Measurements from ENCODE around the gene THRB.

THRB gene

GRCh38 chr3:24514119-24514518, 19.5 kb upstream of the THRB start (continued):
- TF ChIP-seq, protein P1, sequence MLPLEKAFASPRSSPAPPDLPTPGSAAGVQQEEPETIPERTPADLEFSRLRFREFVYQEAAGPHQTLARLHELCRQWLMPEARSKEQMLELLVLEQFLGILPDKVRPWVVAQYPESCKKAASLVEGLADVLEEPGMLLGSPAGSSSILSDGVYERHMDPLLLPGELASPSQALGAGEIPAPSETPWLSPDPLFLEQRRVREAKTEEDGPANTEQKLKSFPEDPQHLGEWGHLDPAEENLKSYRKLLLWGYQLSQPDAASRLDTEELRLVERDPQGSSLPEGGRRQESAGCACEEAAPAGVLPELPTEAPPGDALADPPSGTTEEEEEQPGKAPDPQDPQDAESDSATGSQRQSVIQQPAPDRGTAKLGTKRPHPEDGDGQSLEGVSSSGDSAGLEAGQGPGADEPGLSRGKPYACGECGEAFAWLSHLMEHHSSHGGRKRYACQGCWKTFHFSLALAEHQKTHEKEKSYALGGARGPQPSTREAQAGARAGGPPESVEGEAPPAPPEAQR (tag by site-specific recombination; IDR thresholded peaks at IDR 0.05), result no peak
- no peak for TF ChIP-seq ZNF514 (tag by site-specific recombination; IDR thresholded peaks at IDR 0.05)
- no peak for TF ChIP-seq ZNF19 (tag by site-specific recombination; IDR thresholded peaks at IDR 0.05; ENCODE audit: low read depth)
- peak; percentile 28; the same call in 1 of the 2 replicates for TF ChIP-seq ZNF335 (tag by site-specific recombination; conservative IDR thresholded peaks at IDR 0.05)
- TF ChIP-seq OVOL3 (tag by site-specific recombination; IDR thresholded peaks at IDR 0.05), result 0 out of 2 replicates have a peak, but pooled peaks have one; percentile 10
- no peak for TF ChIP-seq EGR2 (tag by site-specific recombination; IDR thresholded peaks at IDR 0.05; ENCODE audit: low read depth)
- TF ChIP-seq HIC1 (tag by site-specific recombination; IDR thresholded peaks at IDR 0.05), result 0 out of 2 replicates have a peak, but pooled peaks have one; percentile 29
- TF ChIP-seq ZNF629 (tag by site-specific recombination; IDR thresholded peaks at IDR 0.05), result peak; percentile 55
- no peak for TF ChIP-seq PRDM2 (tag by site-specific recombination; IDR thresholded peaks at IDR 0.05; ENCODE audit: borderline replicate concordance)
- TF ChIP-seq ZNF280C (tag by site-specific recombination; IDR thresholded peaks at IDR 0.05), result no peak
- peak; percentile 88 for TF ChIP-seq ZNF366 (tag by site-specific recombination; conservative IDR thresholded peaks at IDR 0.05)
- TF ChIP-seq GFI1B (tag by site-specific recombination; IDR thresholded peaks at IDR 0.05), result no peak
- TF ChIP-seq KLF16 (tag by site-specific recombination; IDR thresholded peaks at IDR 0.05), result peak; percentile 63; the same call in 1 of the 2 replicates
- peak; percentile 88 for TF ChIP-seq IKZF3 (tag by site-specific recombination; IDR thresholded peaks at IDR 0.05)

DNA sequence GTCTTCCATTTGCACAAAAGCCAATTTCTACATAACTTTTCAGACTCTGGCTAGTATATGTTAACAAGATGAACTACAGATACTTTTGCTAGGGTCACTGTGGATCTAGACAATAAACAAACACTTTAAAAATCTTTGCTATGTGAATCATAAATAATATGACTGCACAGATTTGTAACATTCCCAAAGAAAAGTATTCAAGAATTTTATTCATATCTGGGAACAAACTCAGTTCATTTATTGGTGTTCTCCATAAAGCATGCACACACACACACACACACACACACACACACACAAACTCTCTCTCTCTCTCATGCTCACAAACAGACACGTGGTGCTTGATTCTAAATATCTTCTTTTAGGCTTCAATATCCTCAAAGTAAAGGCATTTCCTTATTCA, 18.8 kb upstream of the THRB start:
- no peaks in the 10 kb centered on the region for H3K9me3 ChIP-seq (ENCODE audit: control insufficient read depth, insufficient read depth, low read depth, low read length)

More for the DNA sequence above, 18.8 kb upstream of the THRB start:
- POLR2A ChIA-PET, result no interaction called here
- TF ChIP-seq ZNF274 (IDR thresholded peaks at IDR 0.05; ENCODE audit: low read length) (no peak), ZNF274 (tag by site-specific recombination; IDR thresholded peaks at IDR 0.05; ENCODE audit: borderline replicate concordance) (no peak), ZNF24 (tag by site-specific recombination; IDR thresholded peaks at IDR 0.05) (no peak), GFI1B (tag by site-specific recombination; IDR thresholded peaks at IDR 0.05) (0 out of 2 replicates have a peak, but pooled peaks have one; percentile 26)
- TF ChIP-seq, protein P2, sequence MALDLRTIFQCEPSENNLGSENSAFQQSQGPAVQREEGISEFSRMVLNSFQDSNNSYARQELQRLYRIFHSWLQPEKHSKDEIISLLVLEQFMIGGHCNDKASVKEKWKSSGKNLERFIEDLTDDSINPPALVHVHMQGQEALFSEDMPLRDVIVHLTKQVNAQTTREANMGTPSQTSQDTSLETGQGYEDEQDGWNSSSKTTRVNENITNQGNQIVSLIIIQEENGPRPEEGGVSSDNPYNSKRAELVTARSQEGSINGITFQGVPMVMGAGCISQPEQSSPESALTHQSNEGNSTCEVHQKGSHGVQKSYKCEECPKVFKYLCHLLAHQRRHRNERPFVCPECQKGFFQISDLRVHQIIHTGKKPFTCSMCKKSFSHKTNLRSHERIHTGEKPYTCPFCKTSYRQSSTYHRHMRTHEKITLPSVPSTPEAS (tag by site-specific recombination; IDR thresholded peaks at IDR 0.05), result peak; percentile 93
- no peak overlapping the region for H3K27ac ChIP-seq (ENCODE audit: extremely low read depth, low read depth, low read length)
- no peaks in the 10 kb centered on the region for H3K4me1 ChIP-seq (ENCODE audit: control insufficient read depth, insufficient read depth, low read length)
- CTCF ChIA-PET, result no interaction called here
- H3K4me3 ChIP-seq (ENCODE audit: low read depth, low read length), result no peak overlapping the region
- H3K36me3 ChIP-seq (ENCODE audit: control insufficient read depth in 2 of 2, insufficient read depth in 1 of 2, low read length in 2 of 2), result no peaks in the 10 kb centered on the region
